HUES6 (cell line): Measurements from ENCODE around the gene TRAPPC10.

ENCODE experiments used
- H3K27ac ChIP-seq: 2 replicates; pipeline ENCODE4 v1.7.0; 2013; ENCODE audit warnings: low read depth, mild to moderate bottlenecking, low read length, inconsistent platforms
- H3K27me3 ChIP-seq: 2 replicates; pipeline ENCODE4 v1.6.1; 2013; ENCODE audit warnings: low read length; ENCODE audit not compliant: control insufficient read depth, insufficient read depth
- H3K36me3 ChIP-seq: 2 replicates; pipeline ENCODE4 v1.6.1; 2013; ENCODE audit warnings: low read length; ENCODE audit not compliant: control insufficient read depth, insufficient read depth
- H3K4me1 ChIP-seq: 2 replicates; pipeline ENCODE4 v1.6.1; 2013; ENCODE audit warnings: low read length; ENCODE audit not compliant: control insufficient read depth, insufficient read depth
- H3K4me3 ChIP-seq: 2 replicates; pipeline ENCODE4 v1.5.1; 2013; ENCODE audit warnings: low read depth, low read length
- H3K9ac ChIP-seq: one replicate; pipeline ENCODE4 v1.6.1; 2013; ENCODE audit warnings: mild to moderate bottlenecking, low read length
- H3K9me3 ChIP-seq: 2 replicates; pipeline ENCODE4 v1.6.1; 2013; ENCODE audit warnings: low read depth, low read length; ENCODE audit not compliant: control insufficient read depth, insufficient read depth

Gene TRAPPC10

GRCh38 chr21:44020551-44020950 lies 8.4 kb downstream of the TRAPPC10 start:
- H3K9me3 ChIP-seq = no peaks in the 10 kb centered on the region
- H3K36me3 ChIP-seq = no peaks in the 10 kb centered on the region
- H3K27ac ChIP-seq = no peak overlapping the region
- H3K27me3 ChIP-seq = no peaks in the 10 kb centered on the region
- no peak overlapping the region for H3K9ac ChIP-seq
- no peak overlapping the region for H3K4me3 ChIP-seq
- H3K4me1 ChIP-seq = peaks cover 15% of the 10 kb centered on the region

DNA sequence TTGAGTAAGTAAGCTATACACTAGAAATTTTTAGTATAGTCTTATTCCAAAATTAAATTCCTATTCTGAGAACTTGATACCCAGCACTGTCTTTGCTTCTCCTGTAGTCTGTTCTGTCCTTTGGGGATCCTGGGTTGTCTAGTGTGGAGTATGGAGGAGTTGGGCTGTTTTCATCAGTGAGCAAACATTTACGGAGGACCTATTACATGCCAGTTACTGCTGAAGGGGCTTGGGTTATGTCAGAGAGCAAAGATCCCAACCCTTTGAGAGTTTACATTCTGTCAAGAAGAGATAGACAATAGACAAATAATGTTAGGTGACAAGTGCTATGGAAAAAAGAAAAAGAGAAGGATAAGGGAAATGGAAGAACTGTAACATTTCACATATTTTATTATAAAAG lies 9.0 kb downstream of the TRAPPC10 start:
- Histone ChIP-seq H3K9me3 (no peaks in the 10 kb centered on the region), H3K4me3 (no peak overlapping the region), H3K9ac (no peak overlapping the region), H3K27ac (no peak overlapping the region), H3K36me3 (no peaks in the 10 kb centered on the region), H3K27me3 (no peaks in the 10 kb centered on the region), H3K4me1 (peaks cover 20% of the 10 kb centered on the region)

GRCh38 chr21:44024257-44024656 lies 12.1 kb downstream of the TRAPPC10 start:
- H3K4me3 ChIP-seq = no peak overlapping the region
- H3K27me3 ChIP-seq = no peaks in the 10 kb centered on the region
- peaks cover 2% of the 10 kb centered on the region; the same call in 1 of the 2 replicates for H3K9me3 ChIP-seq
- no peaks in the 10 kb centered on the region for H3K36me3 ChIP-seq
- no peak overlapping the region for H3K9ac ChIP-seq
- peaks cover 23% of the 10 kb centered on the region for H3K4me1 ChIP-seq
- no peak overlapping the region for H3K27ac ChIP-seq

- Histone ChIP-seq H3K9me3 (peaks cover 2% of the 10 kb centered on the region; the same call in 1 of the 2 replicates), H3K4me3 (no peak overlapping the region), H3K9ac (no peak overlapping the region), H3K27ac (no peak overlapping the region), H3K4me1 (peaks cover 23% of the 10 kb centered on the region), H3K36me3 (no peaks in the 10 kb centered on the region), H3K27me3 (no peaks in the 10 kb centered on the region)
Observed at GRCh38 chr21:44024887-44025353, 12.8 kb downstream of the TRAPPC10 start.

DNA sequence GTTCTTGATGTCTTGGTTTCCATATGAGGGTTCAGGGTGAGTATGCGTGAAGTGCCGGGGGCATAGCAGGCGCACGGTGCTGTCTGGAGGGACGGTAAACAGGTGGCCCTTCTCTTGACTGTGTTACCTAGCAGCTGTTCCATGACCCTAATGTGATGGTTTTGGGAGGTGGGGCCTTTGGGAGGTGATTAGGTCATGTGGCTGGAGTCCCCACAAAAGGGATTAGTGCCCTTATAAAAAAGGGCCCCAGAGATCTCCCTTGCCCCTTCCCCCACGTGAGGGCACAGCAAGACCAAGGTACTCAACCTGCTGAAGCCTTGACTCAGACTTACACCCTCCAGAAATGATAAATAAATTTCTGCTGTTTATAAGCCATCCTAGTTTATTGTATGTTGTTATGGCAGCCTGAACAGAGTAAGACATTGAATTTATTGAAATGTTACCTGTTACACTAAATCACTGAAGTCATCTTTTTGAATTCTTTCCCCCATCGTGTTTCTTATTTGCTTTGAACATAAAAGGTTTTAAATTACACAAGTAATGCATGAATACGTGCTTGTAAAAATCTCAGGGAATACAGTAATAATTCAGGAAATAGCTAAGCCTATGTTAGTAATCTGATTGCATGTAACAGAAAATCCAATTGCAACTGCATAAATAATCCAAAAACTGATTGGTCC lies 15.6 kb downstream of the TRAPPC10 start:
- Histone ChIP-seq H3K27me3 (no peaks in the 10 kb centered on the region), H3K36me3 (peaks cover 4% of the 10 kb centered on the region), H3K4me3 (no peak overlapping the region), H3K9me3 (peaks cover 2% of the 10 kb centered on the region; the same call in 1 of the 2 replicates), H3K4me1 (peaks cover 17% of the 10 kb centered on the region), H3K27ac (no peak overlapping the region), H3K9ac (no peak overlapping the region)

GRCh38 chr21:44028287-44028659 lies 16.2 kb downstream of the TRAPPC10 start:
- Histone ChIP-seq H3K27me3 (no peaks in the 10 kb centered on the region), H3K4me1 (peaks cover 17% of the 10 kb centered on the region), H3K27ac (no peak overlapping the region), H3K9me3 (peaks cover 2% of the 10 kb centered on the region; the same call in 1 of the 2 replicates), H3K36me3 (peaks cover 9% of the 10 kb centered on the region), H3K4me3 (no peak overlapping the region), H3K9ac (no peak overlapping the region)

DNA sequence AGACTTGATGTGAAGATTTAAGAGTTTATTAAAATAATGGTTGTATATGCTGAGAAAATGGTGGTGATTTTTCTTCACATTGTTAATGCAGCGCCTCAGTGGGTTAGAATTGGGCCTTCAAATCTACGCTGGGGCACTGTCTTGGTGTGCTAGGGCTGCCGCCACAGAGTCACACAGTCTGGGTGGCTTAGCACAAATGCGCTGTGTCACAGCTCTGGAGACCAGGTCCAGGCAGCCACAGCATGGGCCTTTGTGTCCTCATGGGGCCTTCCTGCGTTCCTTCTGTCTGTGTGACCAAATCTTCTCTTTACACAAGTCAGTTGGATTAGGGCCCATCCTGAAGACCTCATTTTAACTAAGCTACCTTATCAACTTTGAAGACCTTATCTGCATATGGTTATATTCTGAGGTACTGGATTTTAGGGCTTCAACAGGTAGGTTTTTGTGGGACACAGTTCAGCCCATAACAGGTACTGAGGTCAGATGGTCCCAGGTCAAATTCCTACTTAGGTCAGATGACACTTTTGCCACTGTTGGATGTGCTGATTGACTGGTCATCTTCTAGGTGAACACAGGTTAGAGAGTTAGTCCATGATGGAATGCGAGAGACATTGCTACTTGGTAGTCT lies 17.5 kb downstream of the TRAPPC10 start:
- Histone ChIP-seq H3K9ac (no peak overlapping the region), H3K36me3 (peaks cover 19% of the 10 kb centered on the region), H3K9me3 (peaks cover 2% of the 10 kb centered on the region; the same call in 1 of the 2 replicates), H3K4me3 (no peak overlapping the region), H3K4me1 (peaks cover 17% of the 10 kb centered on the region), H3K27me3 (no peaks in the 10 kb centered on the region), H3K27ac (no peak overlapping the region)

GRCh38 chr21:44035244-44035643 lies 23.1 kb downstream of the TRAPPC10 start:
- H3K4me1 ChIP-seq = no peaks in the 10 kb centered on the region
- H3K4me3 ChIP-seq = no peak overlapping the region
- H3K27me3 ChIP-seq = no peaks in the 10 kb centered on the region
- no peak overlapping the region for H3K27ac ChIP-seq
- no peaks in the 10 kb centered on the region for H3K9me3 ChIP-seq
- H3K36me3 ChIP-seq = peaks cover 68% of the 10 kb centered on the region
- no peak overlapping the region for H3K9ac ChIP-seq

DNA sequence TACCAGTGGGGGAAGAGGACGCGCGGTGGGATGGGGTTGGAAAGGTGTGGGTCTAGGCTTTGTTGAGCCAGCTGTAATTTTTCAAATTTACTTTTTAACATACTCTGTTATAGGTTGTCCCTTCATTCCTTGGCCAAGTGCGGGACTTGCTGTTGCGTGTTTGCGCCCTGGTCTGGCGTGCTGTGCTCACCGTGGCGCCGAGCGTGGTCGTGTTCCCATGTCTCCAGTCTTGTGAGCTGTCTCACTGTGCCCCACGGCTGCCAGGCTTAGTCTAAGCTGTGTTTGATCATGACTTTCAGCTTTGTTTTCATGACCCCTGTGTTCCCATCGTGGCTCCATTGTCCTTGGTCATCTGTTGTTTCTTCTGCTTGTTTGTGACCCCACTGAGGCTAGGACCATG lies 26.0 kb downstream of the TRAPPC10 start:
- no peak overlapping the region for H3K27ac ChIP-seq
- no peaks in the 10 kb centered on the region for H3K4me1 ChIP-seq
- H3K36me3 ChIP-seq = peaks cover 61% of the 10 kb centered on the region

DNA sequence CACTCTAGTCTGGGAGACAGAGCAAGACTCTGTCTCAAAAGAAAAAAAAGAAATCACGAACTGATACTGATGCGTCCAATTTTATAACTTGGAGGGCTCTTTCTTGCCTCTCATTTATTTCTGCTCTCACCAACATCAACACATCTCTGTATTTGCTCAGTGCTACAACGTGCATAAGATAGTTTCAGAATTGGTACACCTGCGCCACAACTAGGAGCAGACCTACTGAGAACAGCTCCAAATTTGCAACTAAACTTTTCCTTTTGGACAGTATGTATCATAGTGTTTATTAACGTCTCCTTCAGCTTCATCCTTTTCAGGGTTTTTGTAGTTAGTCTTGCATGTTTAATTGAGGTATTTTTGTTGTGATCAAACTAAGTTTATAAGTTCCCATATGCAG lies 27.7 kb downstream of the TRAPPC10 start:
- Histone ChIP-seq H3K27ac (no peak overlapping the region), H3K27me3 (no peaks in the 10 kb centered on the region), H3K36me3 (peaks cover 46% of the 10 kb centered on the region), H3K4me3 (no peak overlapping the region), H3K9ac (no peak overlapping the region), H3K4me1 (no peaks in the 10 kb centered on the region), H3K9me3 (no peaks in the 10 kb centered on the region)

More for the DNA sequence above, 26.0 kb downstream of the TRAPPC10 start:
- H3K9ac ChIP-seq = no peak overlapping the region
- H3K27me3 ChIP-seq = no peaks in the 10 kb centered on the region
- no peaks in the 10 kb centered on the region for H3K9me3 ChIP-seq
- H3K4me3 ChIP-seq = no peak overlapping the region

- Histone ChIP-seq H3K4me3 (no peak overlapping the region), H3K27me3 (no peaks in the 10 kb centered on the region), H3K4me1 (no peaks in the 10 kb centered on the region), H3K9ac (no peak overlapping the region), H3K27ac (no peak overlapping the region), H3K36me3 (peaks cover 21% of the 10 kb centered on the region), H3K9me3 (no peaks in the 10 kb centered on the region)
Observed at GRCh38 chr21:44043613-44044012, 31.5 kb downstream of the TRAPPC10 start.
